Measurements from ENCODE around the gene INPP4B.

INPP4B gene

DNA sequence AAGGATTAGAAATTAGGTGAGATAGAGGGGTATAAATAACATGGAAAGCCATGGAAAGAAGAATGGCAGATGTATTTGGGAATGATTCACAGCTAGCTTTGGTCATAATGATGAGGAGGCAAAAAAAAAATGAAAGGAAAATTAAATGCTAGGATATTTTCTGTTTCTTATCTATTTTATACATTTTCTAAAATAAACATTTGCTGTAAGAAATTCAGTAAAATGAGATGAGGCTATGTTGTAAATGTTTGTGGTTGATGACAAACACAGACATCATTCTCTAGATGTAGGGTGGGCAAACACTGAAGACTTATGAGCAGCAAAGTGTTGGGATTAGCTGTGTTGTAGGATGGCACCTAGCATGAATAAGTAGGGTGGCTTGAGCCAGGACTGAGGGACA lies 802.6 kb downstream of the INPP4B start:
- DNase-seq = no peak

DNA sequence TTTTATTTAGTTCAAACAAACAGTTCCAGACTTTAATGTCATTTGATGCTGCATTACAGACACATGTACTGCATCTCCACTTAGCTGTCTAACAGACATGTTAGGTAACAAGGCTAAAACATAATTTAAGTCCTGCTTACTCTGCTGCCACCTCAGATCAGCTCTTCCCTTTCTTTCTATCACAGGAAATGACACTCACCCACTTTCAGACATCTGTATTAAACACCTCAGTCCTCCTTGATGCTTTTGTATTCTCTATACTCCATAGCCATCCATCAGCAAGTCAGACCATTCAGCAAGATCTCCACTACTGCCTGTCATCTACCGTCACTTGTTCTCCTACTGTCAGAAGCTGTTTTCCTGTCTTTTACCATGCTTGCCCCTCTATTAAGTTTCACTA lies 804.3 kb downstream of the INPP4B start:
- no peak for DNase-seq

- no peak for DNase-seq
Measured at GRCh38 chr4:142040043-142040442, 806.1 kb downstream of the INPP4B start.

DNA sequence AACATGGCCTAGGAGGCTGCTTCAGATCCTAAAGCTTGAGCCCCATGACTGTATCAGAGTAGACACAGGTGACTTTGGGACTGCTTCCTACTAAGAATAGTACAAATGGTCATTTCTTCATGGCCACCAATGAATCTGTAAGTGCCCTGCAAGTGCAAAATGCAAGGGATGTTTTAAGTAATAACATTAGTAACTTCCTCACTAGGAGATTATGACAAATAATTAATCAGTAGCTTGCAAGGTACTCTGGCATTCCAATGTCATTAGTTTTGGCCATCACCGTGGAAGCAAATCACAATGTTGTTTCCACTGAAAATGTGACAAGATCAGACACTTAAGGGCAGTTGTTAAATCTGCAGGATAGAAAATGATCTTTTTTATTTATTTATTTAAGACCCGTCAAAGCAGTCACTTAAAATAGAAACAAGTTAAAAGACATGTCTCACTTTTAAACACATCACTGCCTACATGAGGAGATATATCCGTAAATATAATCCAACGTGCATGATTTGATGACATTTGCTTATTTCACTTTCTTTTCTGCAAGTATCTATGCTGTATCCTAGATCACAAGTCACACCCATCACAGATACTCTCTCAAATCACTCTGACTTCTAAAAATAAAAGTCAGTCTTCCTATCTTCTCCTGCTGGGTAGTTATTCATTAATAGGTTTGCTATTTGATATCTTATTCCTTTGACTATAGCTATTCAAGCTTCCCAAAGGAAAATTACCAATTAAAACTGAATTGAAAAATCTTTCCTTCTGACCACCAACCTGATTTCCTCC lies 809.1 kb downstream of the INPP4B start:
- DNase-seq = no peak

DNA sequence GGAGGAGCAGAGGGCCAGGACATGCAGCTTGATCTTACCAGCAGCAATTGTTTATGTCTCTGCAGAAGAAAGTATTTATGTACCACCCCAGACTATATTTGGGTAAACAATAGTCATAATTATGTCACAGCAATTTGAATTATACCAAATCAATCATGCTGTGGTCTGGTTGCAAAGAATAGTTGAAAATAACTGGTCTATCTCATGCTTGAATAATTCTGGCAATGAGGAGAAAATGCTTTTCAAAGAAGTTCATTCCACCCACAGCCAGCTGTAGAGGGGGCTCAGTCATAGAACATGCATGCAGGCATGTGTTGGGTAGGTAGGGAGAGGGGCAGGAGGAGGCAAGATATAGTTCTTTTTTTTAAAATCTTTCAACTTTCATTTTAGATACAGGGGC lies 810.5 kb downstream of the INPP4B start:
- DNase-seq = no peak

- no peak for DNase-seq
Measured at GRCh38 chr4:142034101-142034500, 812.0 kb downstream of the INPP4B start.

GRCh38 chr4:142030010-142030409 lies 816.1 kb downstream of the INPP4B start:
- DNase-seq = no peak

DNA sequence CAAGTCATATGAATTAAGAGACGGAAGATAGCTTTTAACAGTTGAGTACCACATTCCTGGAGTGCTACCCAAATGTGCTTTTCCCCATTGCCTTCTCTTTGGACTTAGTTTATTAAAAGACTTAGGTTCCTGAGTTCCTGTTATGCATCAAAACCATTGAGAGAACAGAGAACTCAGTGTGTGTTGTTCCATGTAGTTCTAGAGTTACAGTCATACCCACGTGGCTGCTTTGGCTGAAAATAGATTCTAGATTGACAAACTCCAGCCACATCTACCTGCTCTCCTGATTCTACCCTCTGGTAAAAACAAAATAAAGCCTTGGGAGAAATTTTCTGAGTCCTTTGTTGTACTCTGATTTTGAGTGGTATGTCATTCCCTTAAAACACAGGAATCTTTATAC lies 824.3 kb downstream of the INPP4B start:
- no peak for DNase-seq

GRCh38 chr4:142021181-142021580 lies 824.9 kb downstream of the INPP4B start:
- DNase-seq = no peak

- DNase-seq = no peak
Measured at GRCh38 chr4:142016031-142016430, 830.1 kb downstream of the INPP4B start.

DNA sequence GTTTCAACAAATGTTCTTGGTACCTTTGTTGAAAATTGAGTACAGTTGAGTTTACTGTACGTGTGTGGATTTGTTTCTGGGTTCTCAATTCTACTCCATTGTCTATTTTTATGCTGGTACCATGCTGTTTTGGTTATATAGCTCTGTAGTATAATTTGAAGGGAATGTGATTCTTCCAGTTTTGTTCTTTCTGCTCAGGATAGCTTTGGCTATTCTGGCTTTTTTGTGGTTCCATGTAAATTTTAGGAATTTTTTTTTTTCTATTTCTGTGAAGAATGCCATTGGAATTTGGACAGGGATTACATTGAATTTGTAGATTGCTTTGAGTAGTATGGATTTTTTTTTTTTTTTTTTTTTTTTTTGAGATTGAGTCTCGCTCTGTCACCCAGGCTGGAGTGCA lies 836.4 kb downstream of the INPP4B start:
- DNase-seq = no peak

- no peak for DNase-seq
Measured at GRCh38 chr4:142005519-142005918, 840.6 kb downstream of the INPP4B start.

- no peak for DNase-seq
Measured at GRCh38 chr4:141999446-142000143, 846.5 kb downstream of the INPP4B start.

DNA sequence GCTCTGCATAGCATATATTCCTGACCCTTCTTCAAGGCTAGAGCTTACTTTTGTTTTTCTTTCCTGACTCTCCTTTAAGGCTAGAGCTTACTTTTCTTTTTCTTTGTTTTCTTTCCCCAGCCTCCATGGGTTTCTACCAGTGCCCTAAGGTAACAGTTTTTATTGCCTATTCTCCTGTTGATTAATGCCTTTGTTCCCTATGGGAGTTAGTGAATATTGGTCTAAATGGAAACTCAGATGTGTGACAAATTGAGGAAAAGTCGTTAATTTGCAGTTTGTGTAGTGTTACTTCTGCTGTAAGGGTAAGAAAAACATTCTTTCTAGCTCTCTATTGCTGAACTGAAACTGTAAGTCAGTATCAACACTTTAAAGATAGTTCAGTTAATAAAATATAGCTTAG lies 851.0 kb downstream of the INPP4B start:
- no peak for DNase-seq

DNA sequence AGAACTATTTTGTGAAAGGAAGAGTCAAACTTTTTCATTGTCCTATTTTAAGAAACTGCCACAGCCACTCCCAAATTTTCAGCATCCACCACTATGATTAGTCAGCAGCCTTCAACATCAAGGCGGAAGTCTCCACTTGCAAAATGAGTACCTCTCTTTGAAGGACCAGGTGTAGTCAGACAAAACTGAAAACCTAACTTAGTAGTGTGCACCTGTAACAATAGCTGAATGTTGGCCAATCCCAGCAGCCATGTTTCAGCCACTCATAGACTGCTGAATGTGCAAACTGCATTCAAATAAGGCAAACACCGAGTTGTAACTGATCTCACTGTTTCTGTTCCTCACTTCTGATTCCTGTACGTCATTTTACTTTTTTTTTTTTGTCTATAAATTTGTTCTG lies 868.7 kb downstream of the INPP4B start:
- no peak for DNase-seq
